Ovary (tissue), 3 donors: ENCODE data around the gene NOTCH4.

Experiments
- POLR2A ChIP-seq: fragments of 450-650 bp; IDR thresholded peaks from one replicate; pipeline ENCODE4 v1.6.1; 2017; ENCODE audit warnings: antibody characterized with exemption, mild to moderate bottlenecking, moderate library complexity
- TF ChIP-seq, protein P1 (sequence below), 3 donors: fragments of 450-650 bp in 2 of 3; fragments of 200-600 bp in 1 of 3; IDR thresholded peaks; one replicate each; pipeline versions ENCODE4 v1.5.1 to v1.8.0; 2016 to 2022; ENCODE audit warnings: antibody characterized with exemption in 3 of 3, mild to moderate bottlenecking in 1 of 3
- donor health status: DM: no; HTN: no; CAD: no.

DNA sequence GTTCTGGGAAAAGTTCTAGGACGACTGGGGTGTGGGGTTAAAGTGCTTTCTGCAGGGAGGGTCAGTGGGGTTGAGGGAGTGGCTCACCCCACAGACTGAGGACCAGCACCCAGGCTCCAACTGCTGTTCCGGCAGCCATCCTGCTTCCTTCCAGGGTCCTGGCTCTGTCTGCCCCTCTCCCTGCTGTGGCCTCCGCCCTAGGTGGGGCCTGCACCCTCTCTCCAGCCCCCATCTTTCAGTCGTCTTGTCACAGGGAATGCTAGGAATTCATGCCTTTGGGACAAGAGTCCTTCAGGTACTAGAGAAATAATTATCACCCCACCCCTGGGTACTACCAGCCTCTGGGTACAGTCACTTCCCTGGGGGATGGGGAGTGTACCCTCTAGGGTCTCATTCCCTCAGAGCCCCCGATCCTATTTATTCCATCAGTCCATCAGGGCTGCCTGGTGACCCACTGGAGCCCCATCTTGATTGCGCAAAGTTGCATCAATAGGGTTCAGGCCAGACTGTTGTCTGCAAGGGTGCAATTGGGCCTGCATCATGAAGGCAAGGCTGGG lies 39.7 kb downstream of the NOTCH4 start, which contains the start of gene AGER:
- TF ChIP-seq POLR2A, result no peak
- TF ChIP-seq, protein P1, sequence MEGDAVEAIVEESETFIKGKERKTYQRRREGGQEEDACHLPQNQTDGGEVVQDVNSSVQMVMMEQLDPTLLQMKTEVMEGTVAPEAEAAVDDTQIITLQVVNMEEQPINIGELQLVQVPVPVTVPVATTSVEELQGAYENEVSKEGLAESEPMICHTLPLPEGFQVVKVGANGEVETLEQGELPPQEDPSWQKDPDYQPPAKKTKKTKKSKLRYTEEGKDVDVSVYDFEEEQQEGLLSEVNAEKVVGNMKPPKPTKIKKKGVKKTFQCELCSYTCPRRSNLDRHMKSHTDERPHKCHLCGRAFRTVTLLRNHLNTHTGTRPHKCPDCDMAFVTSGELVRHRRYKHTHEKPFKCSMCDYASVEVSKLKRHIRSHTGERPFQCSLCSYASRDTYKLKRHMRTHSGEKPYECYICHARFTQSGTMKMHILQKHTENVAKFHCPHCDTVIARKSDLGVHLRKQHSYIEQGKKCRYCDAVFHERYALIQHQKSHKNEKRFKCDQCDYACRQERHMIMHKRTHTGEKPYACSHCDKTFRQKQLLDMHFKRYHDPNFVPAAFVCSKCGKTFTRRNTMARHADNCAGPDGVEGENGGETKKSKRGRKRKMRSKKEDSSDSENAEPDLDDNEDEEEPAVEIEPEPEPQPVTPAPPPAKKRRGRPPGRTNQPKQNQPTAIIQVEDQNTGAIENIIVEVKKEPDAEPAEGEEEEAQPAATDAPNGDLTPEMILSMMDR (IDR thresholded peaks at IDR 0.05), result no peak
